Ovary (tissue), 9 donors: ENCODE measurements around the gene MAP7. TPM values are rescaled to one million over a fixed set of nuclear protein-coding genes. Genes with fewer than 3 reads are reported as not detected.

ENCODE experiments used
- DNase-seq, 5 donors: peaks; one replicate each; pipeline ENCODE4 v3.0.0-alpha.2; 2019 to 2020
- H3K27ac ChIP-seq, 2 donors: fragments of 200-600 bp; one replicate each; pipeline versions ENCODE4 v1.5.1 to v1.8.0; 2019 to 2022
- H3K27me3 ChIP-seq: fragments of 200-600 bp; one replicate; pipeline ENCODE4 v1.8.0; 2022
- H3K36me3 ChIP-seq: fragments of 200-600 bp; sonication (generic); one replicate; pipeline ENCODE4 v1.5.1; 2019
- H3K4me1 ChIP-seq: one replicate; pipeline ENCODE4 v1.8.1; 2013; ENCODE audit warnings: mild to moderate bottlenecking, moderate library complexity; ENCODE audit not compliant: insufficient read depth
- H3K4me3 ChIP-seq: fragments of 200-600 bp; sonication (generic); one replicate; pipeline ENCODE4 v1.5.1; 2017
- H3K9me3 ChIP-seq, 2 donors: fragments of 200-600 bp in 1 of 2; sonication (generic) in 1 of 2; one replicate each; pipeline versions ENCODE4 v1.5.1 to v1.8.1; 2013 to 2019; ENCODE audit warnings: mild to moderate bottlenecking in 1 of 2, moderate library complexity in 1 of 2
- EP300 ChIP-seq: sonication (generic); formaldehyde crosslinking; IDR thresholded peaks from one replicate; pipeline ENCODE4 v1.6.1; 2017; ENCODE audit warnings: antibody characterized with exemption
- POLR2A ChIP-seq: fragments of 450-650 bp; IDR thresholded peaks from one replicate; pipeline ENCODE4 v1.6.1; 2017; ENCODE audit warnings: antibody characterized with exemption, mild to moderate bottlenecking, moderate library complexity
- WGBS, 3 donors: extraction: QIAGEN DNeasy Blood & Tissue Kit in 1 of 3; methylation state at CpG; one replicate each; pipeline versions ENCODE4 v1.1.5 to v1.1.7; 2013 to 2017; 5-methylcytosine and 5-hydroxymethylcytosine counted together
- intact Hi-C, 4 donors: fragments of 100-400 bp; cut with DNase I; formaldehyde crosslinking; loops; one replicate each; pipeline versions ENCODE4 v1.11.0 to v1.15.1; 2022 to 2023
- polyA plus RNA-seq, 2 donors: library from polyadenylated mRNA; stranded (reverse); fragments of 200-250 nt in 1 of 2; fragments of 350-450 nt in 1 of 2; fragmentation: Illumina TruSeq in 1 of 2; extraction: RNeasy Lipid Tissue Mini Kit (QIAGEN cat#74804) in 1 of 2; gene quantifications; one replicate each; pipeline ENCODE4 v1.2.3, GENCODE V29; 2013 to 2014
- total RNA-seq, 7 donors: library from RNA; depleted of rRNA in 2 of 7; stranded (reverse); fragments of >200 nt in 2 of 7; fragmentation: NEBNext Ultra II Directional in 3 of 7; extraction: Animal tissue kit (Norgen Biotek cat#: 25700) in 3 of 7; gene quantifications; one replicate each; pipeline versions ENCODE4 v1.1.0 to v1.2.4, GENCODE V29; 2016 to 2023
- TF ChIP-seq, protein P1 (sequence below), 3 donors: fragments of 450-650 bp in 2 of 3; fragments of 200-600 bp in 1 of 3; IDR thresholded peaks; one replicate each; pipeline versions ENCODE4 v1.5.1 to v1.8.0; 2016 to 2022; ENCODE audit warnings: antibody characterized with exemption in 3 of 3, mild to moderate bottlenecking in 1 of 3
- donor health status: DM: no; HTN: no; CAD: no; lungs with moderate emphysema.
- donor health status: DM: no; HTN: no; CAD: no.
- donor health status: Bipolar disorder and iron deficiency.
- donor health status: DM: yes; HTN: yes; CAD: no.
- donor health status: DM: no; HTN: no; CAD: no.
- donor health status: DM: yes; HTN: yes; CAD: no.

MAP7 gene
- total and polyA plus RNA-seq, 9 donors, result 1.2 to 13.0 (median 3.6) TPM

DNA sequence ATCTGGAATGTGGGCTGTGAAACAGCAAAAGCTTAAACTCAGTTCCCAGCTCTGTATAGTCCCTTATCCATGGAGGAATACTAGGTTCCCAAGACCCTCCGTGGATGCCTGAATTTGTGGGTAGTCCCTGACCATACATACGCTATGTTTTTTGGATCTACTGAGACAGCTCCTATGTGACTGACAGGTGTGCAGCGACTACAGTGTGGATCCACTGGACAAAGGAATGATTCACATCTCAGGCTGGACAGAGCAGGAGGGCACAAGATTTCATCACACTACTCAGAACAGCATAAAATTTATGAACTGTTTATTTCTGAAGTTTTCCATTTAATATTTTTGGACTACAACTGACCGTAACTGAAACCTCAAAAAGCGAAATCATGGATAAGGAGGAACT is 125.3 kb downstream of the MAP7 start:
- Histone ChIP-seq H3K9me3 (no peaks in the 10 kb centered on the region), H3K27me3 (no peaks in the 10 kb centered on the region), H3K27ac (no peak overlapping the region), H3K4me3 (no peak overlapping the region), H3K4me1 (no peaks in the 10 kb centered on the region), H3K36me3 (no peaks in the 10 kb centered on the region)
- 91 to 95% (median 93%) methylated on average over 5 of the region's 5 CpGs for WGBS, 3 donors
- no peak for DNase-seq
- intact Hi-C loops, result no loop called here
- TF ChIP-seq EP300 (no peak), POLR2A (no peak)
- TF ChIP-seq, protein P1, sequence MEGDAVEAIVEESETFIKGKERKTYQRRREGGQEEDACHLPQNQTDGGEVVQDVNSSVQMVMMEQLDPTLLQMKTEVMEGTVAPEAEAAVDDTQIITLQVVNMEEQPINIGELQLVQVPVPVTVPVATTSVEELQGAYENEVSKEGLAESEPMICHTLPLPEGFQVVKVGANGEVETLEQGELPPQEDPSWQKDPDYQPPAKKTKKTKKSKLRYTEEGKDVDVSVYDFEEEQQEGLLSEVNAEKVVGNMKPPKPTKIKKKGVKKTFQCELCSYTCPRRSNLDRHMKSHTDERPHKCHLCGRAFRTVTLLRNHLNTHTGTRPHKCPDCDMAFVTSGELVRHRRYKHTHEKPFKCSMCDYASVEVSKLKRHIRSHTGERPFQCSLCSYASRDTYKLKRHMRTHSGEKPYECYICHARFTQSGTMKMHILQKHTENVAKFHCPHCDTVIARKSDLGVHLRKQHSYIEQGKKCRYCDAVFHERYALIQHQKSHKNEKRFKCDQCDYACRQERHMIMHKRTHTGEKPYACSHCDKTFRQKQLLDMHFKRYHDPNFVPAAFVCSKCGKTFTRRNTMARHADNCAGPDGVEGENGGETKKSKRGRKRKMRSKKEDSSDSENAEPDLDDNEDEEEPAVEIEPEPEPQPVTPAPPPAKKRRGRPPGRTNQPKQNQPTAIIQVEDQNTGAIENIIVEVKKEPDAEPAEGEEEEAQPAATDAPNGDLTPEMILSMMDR (IDR thresholded peaks at IDR 0.05), result no peak

DNA sequence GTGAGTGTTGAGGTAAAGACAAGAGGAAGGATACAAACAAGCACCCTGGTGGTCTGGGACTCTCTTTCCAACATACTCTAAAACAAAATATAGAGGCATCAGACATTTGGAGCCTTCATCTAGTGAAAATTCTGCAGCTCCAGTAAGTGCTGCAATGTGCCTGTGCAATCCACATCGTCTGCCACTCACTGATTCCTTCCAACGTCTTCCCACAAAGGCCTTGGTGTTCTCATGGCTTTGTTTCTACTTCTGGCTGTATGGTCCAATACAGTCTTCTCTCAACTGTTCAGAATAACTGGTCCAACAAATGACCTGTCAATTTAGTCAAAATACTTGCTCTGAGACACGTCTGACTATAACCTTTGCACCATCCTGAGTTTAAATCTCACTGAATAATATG is 125.8 kb downstream of the MAP7 start:
- Histone ChIP-seq H3K4me1 (no peaks in the 10 kb centered on the region), H3K36me3 (no peaks in the 10 kb centered on the region), H3K9me3 (no peaks in the 10 kb centered on the region), H3K4me3 (no peak overlapping the region), H3K27ac (no peak overlapping the region), H3K27me3 (no peaks in the 10 kb centered on the region)
- intact Hi-C loops, result no loop called here
- WGBS, 3 donors, result 78 to 86% (median 80%) methylated on average over 3 of the region's 3 CpGs
- no peak for TF ChIP-seq POLR2A
- TF ChIP-seq EP300, result no peak
- TF ChIP-seq, protein P1 (IDR thresholded peaks at IDR 0.05), result no peak
- DNase-seq, result no peak

DNA sequence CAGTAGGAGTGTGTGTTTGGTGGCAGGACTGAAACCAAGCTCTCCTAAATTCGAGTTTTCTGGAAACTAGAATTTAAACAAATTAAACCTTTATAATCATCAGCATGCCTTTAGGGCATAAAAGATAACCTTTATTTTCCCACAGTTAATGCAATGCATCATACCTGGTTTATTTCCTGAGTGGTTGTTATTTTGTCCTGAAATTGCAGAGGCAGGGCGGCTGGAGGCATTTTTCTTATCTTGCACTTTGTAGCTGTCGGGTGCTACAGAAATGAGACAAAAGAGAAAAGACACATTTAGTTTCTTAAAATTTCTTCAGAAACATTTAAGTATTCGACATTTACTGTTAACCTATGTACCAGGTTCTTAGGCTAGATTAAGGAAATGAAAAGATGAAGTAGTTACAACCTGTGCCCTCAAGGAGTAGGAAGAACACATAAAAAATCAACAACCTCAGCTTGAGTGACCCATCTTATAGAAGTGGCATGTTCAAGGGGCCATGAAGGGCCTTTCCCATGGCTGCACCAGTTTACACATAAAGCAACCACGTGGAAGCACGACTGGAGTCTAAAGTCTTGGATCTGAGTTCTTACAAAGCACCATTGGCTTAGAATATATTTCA is 128.6 kb downstream of the MAP7 start:
- intact Hi-C loops, result no loop called here
- Histone ChIP-seq H3K27ac (no peak overlapping the region), H3K4me1 (no peaks in the 10 kb centered on the region), H3K9me3 (no peaks in the 10 kb centered on the region), H3K27me3 (no peaks in the 10 kb centered on the region), H3K36me3 (no peaks in the 10 kb centered on the region), H3K4me3 (no peak overlapping the region)
- 83 to 87% (median 86%) methylated on average over 6 of the region's 6 CpGs for WGBS, 3 donors
- no peak for DNase-seq
- no peak for TF ChIP-seq EP300
- TF ChIP-seq, protein P1 (IDR thresholded peaks at IDR 0.05), result no peak
- TF ChIP-seq POLR2A, result no peak

- intact Hi-C loops, result no loop called here
- no peaks in the 10 kb centered on the region for H3K9me3 ChIP-seq
- no peaks in the 10 kb centered on the region for H3K4me1 ChIP-seq
- TF ChIP-seq, protein P1 (IDR thresholded peaks at IDR 0.05), result no peak
- H3K4me3 ChIP-seq, result no peak overlapping the region
- no peak for DNase-seq
- no peak overlapping the region for H3K27ac ChIP-seq
- H3K27me3 ChIP-seq, result no peaks in the 10 kb centered on the region
- no peaks in the 10 kb centered on the region for H3K36me3 ChIP-seq
- 51 to 65% (median 65%) methylated on average over 3 of the region's 3 CpGs for WGBS, 3 donors
These were observed 129.4 kb downstream of the MAP7 start for GRCh38 chr6:136420853-136421252.
